Kidney (tissue), 14 donors: ENCODE results near the gene HIPK2. TPM values are rescaled to one million over a fixed set of nuclear protein-coding genes. Genes with fewer than 3 reads are reported as not detected.
A peak's percentile ranks its signal among the peaks of the same experiment; 100 is the strongest.

Experiments used
- DNase-seq, 5 donors: peaks; one replicate each; pipeline ENCODE4 v3.0.0-alpha.2; 2013 to 2020
- FAIRE-seq: peaks from 2 replicates; lab custom pipeline; 2012; peaks lifted over from hg19 to GRCh38; lab: Jason Lieb, UNC
- H3K27ac ChIP-seq, 2 donors: one replicate each; pipeline ENCODE4 v1.7.0; 2013; ENCODE audit warnings: low read depth in 2 of 2, low read length in 2 of 2, inconsistent platforms in 1 of 2
- H3K27me3 ChIP-seq: one replicate; pipeline ENCODE4 v1.7.1; 2013; ENCODE audit warnings: low read length, inconsistent platforms; ENCODE audit not compliant: control insufficient read depth, insufficient read depth
- H3K36me3 ChIP-seq, 3 donors: one replicate each; pipeline versions ENCODE4 v1.7.0 to v1.7.1; 2013; ENCODE audit warnings: low read length in 3 of 3, control low read depth in 1 of 3, inconsistent platforms in 1 of 3; ENCODE audit not compliant: insufficient read depth in 3 of 3, control insufficient read depth in 2 of 3
- H3K4me1 ChIP-seq, 3 donors: one replicate each; pipeline versions ENCODE4 v1.7.0 to v1.7.1; 2013; ENCODE audit warnings: low read length in 3 of 3, inconsistent platforms in 1 of 3, low read depth in 1 of 3; ENCODE audit not compliant: control insufficient read depth in 2 of 3, insufficient read depth in 2 of 3
- H3K4me3 ChIP-seq, 3 donors: one replicate each; pipeline versions ENCODE4 v1.7.0 to v1.8.1; 2013; ENCODE audit warnings: low read length in 3 of 3, control low read depth in 1 of 3, inconsistent platforms in 1 of 3
- H3K9ac ChIP-seq, 3 donors: one replicate each; pipeline versions ENCODE4 v1.7.0 to v1.7.1; 2013; ENCODE audit warnings: low read length in 3 of 3, control low read depth in 1 of 3, inconsistent platforms in 1 of 3
- H3K9me3 ChIP-seq, 3 donors: one replicate each; pipeline versions ENCODE4 v1.7.0 to v1.7.1; 2013; ENCODE audit warnings: low read length in 3 of 3, control low read depth in 1 of 3, inconsistent platforms in 1 of 3; ENCODE audit not compliant: control insufficient read depth in 2 of 3, insufficient read depth in 1 of 3
- intact Hi-C: fragments of 100-400 bp; cut with DNase I; formaldehyde crosslinking; loops from one replicate; pipeline ENCODE4 v1.11.1; 2022
- polyA plus RNA-seq: library from polyadenylated mRNA; stranded (reverse); fragments of 350-450 nt; fragmentation: Illumina TruSeq; extraction: RNeasy Lipid Tissue Mini Kit (QIAGEN cat#74804); gene quantifications from one replicate; pipeline ENCODE4 v1.2.3, GENCODE V29; 2014; ENCODE audit warnings: low read depth, low replicate concordance; ENCODE audit not compliant: insufficient read depth
- total RNA-seq: library from RNA; stranded (reverse); fragmentation: NEBNext Ultra II Directional; extraction: Animal tissue kit (Norgen Biotek cat#: 25700); gene quantifications from one replicate; pipeline ENCODE4 v1.2.1, GENCODE V29; 2021
- TF ChIP-seq, protein P1 (sequence below): IDR thresholded peaks from 3 replicates; pipeline ENCODE4 v1.5.1; 2012; ENCODE audit warnings: mild to moderate bottlenecking, moderate library complexity, borderline replicate concordance; ENCODE audit not compliant: insufficient read depth; ENCODE audit errors: extremely low read depth
- donor health status: control.
- donor health status: control.
- donor health status: control.
- donor health status: control.
- donor health status: control.
- donor health status: DM: yes; HTN: yes; CAD: no.
- donor health status: Normal renal cell carcinoma (clear cell type).

HIPK2 gene
- total and polyA plus RNA-seq, 2 donors from 2014 or later: 9.6 to 153 TPM

DNA sequence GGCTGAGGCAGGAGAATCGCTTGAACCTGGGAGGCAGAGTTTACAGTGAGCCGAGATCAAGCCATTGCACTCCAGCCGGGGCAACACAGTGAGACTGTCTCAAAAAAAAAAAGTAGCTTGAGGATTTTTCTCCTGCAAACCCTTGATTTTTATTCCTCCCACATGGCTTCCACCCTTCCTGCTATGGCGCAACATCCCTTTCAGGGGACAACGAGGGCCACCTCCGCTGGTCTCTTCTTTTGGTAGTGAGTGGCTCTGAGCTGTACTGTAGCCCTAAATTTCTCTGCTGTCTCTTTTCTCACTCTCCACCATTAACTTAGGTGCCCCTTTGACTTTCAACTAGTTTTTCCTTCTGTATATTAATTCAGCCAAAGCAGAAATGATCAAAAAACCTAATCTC lies 113.4 kb downstream of the HIPK2 start:
- intact Hi-C loops: no loop called here
- TF ChIP-seq, protein P1, sequence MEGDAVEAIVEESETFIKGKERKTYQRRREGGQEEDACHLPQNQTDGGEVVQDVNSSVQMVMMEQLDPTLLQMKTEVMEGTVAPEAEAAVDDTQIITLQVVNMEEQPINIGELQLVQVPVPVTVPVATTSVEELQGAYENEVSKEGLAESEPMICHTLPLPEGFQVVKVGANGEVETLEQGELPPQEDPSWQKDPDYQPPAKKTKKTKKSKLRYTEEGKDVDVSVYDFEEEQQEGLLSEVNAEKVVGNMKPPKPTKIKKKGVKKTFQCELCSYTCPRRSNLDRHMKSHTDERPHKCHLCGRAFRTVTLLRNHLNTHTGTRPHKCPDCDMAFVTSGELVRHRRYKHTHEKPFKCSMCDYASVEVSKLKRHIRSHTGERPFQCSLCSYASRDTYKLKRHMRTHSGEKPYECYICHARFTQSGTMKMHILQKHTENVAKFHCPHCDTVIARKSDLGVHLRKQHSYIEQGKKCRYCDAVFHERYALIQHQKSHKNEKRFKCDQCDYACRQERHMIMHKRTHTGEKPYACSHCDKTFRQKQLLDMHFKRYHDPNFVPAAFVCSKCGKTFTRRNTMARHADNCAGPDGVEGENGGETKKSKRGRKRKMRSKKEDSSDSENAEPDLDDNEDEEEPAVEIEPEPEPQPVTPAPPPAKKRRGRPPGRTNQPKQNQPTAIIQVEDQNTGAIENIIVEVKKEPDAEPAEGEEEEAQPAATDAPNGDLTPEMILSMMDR: no peak

DNA sequence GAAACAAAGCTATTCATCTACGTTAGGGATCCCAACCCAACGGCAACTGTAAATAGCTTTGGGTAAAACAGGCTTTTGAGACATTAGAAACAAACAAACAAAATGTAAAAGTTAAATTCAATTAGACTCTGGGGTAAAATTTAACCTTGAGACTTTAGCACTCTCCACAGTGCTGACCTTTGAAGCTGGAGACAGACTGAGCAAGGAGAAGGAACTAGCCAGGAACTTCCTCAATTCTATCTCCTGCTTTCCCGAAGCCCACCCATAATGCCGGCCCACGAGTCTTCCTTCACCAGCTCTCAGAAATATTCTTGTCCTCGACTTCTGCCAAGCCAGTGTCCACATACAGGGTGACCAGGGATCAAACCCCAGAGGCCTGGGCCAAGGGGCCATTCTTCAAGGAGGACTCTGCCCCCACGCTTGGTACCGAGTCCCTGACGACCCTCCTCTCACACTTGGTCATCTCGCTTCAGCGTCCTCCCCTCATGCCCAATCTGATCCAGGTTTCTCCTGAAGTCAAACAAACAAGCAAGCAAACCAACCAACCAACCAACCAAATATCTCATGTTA lies 114.1 kb downstream of the HIPK2 start:
- Histone ChIP-seq H3K36me3 (no peaks in the 10 kb centered on the region), H3K4me1 (peaks cover 9 to 63% (median 41%) of the 10 kb centered on the region in 3 donors), H3K9ac (peak overlapping the region in 1 of 3 donors; percentile 30), H3K9me3 (no peaks in the 10 kb centered on the region), H3K4me3 (no peak overlapping the region), H3K27me3 (no peaks in the 10 kb centered on the region), H3K27ac (peak overlapping the region; percentile 89 to 91)
- FAIRE-seq: no peak
- DNase-seq: no peak
- intact Hi-C loops: no loop called here
- TF ChIP-seq, protein P1: no peak

More for the DNA sequence above, 113.4 kb downstream of the HIPK2 start:
- peaks cover 4 to 55% (median 33%) of the 10 kb centered on the region in 3 donors for H3K4me1 ChIP-seq
- H3K9ac ChIP-seq: no peak overlapping the region
- H3K36me3 ChIP-seq: no peaks in the 10 kb centered on the region
- H3K27ac ChIP-seq: peak overlapping the region in 1 of 2 donors; percentile 47
- H3K27me3 ChIP-seq: no peaks in the 10 kb centered on the region
- FAIRE-seq (no peak), DNase-seq (no peak)
- no peak overlapping the region for H3K4me3 ChIP-seq
- no peaks in the 10 kb centered on the region for H3K9me3 ChIP-seq

DNA sequence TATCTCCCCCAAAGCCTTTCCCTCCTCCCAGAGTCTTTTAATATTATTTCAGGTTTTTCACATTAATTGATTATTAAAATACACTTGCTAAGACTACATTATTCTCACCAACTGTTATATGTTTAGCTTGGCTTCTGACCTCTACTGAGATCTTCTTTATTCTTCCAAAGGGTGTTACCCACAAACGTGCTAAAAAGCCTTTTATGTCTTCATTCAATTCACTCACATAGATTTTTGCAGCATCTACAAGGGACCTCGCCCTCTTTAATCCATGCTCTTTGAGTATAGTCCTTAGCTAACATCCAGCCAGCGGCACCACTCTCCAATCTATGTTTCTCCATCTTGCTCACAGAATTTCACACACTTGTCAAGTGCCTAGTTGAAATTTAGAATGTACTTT lies 115.9 kb downstream of the HIPK2 start:
- intact Hi-C loops: no loop called here
- TF ChIP-seq, protein P1: no peak
- Histone ChIP-seq H3K4me3 (no peak overlapping the region), H3K9ac (no peak overlapping the region), H3K36me3 (no peaks in the 10 kb centered on the region), H3K4me1 (peaks cover 10 to 69% (median 48%) of the 10 kb centered on the region in 3 donors), H3K27me3 (no peaks in the 10 kb centered on the region), H3K27ac (peak overlapping the region; percentile 52 to 80), H3K9me3 (no peaks in the 10 kb centered on the region)
- FAIRE-seq: no peak
- DNase-seq: no peak

DNA sequence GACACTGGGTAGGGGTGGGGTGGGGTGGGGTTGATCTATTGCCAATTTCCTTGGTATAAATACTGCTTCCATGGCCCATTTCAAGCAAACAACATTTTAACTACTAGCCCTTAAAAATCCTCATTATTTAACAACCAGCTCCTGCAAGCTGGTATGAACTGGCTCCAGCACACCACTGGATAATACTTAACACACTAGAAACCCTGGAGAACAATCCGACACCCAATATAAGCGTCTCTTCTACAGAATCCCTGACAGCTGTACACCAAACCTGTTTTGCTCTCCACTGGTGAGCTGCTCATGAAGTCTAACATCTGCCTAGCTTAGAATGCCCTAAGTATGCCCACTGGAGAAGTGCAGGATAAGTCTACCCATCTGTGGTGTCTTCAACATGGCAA lies 116.8 kb downstream of the HIPK2 start:
- Histone ChIP-seq H3K4me3 (no peak overlapping the region), H3K27ac (peak overlapping the region; percentile 89 to 95), H3K4me1 (peaks cover 10 to 63% (median 46%) of the 10 kb centered on the region in 3 donors), H3K9me3 (no peaks in the 10 kb centered on the region), H3K27me3 (no peaks in the 10 kb centered on the region), H3K9ac (no peak overlapping the region), H3K36me3 (no peaks in the 10 kb centered on the region)
- intact Hi-C loops: no loop called here
- FAIRE-seq (no peak), DNase-seq (no peak)
- TF ChIP-seq, protein P1: no peak
